Upper lobe of left lung (tissue), 4 donors: Measurements from ENCODE around the gene PTRH2.

Experiments
- CTCF ChIP-seq, 6 experiments: fragments of 450-650 bp in 4 of 6; fragments of 200-600 bp in 2 of 6; sonication (generic) in 2 of 6; IDR thresholded peaks; one replicate each; pipeline ENCODE4 v1.5.1; 2016 to 2019; ENCODE audit warnings: antibody characterized with exemption in 6 of 6
- POLR2A ChIP-seq, 4 donors: fragments of 450-650 bp; IDR thresholded peaks; one replicate each; pipeline ENCODE4 v1.5.1; 2016 to 2017; ENCODE audit warnings: antibody characterized with exemption in 4 of 4, mild to moderate bottlenecking in 2 of 4
- POLR2AphosphoS5 ChIP-seq, 2 donors: sonication (generic); formaldehyde crosslinking; IDR thresholded peaks; one replicate each; pipeline ENCODE4 v1.5.1; 2017; ENCODE audit warnings: antibody characterized with exemption in 2 of 2

GRCh38 chr17:59734226-59734625 lies 27.0 kb upstream of the PTRH2 start:
- TF ChIP-seq POLR2AphosphoS5 (IDR thresholded peaks at IDR 0.05) (no peak), CTCF (IDR thresholded peaks at IDR 0.05) (no peak), POLR2A (IDR thresholded peaks at IDR 0.05) (no peak)
